DND-41 (cell line): ENCODE results near the gene SHOC1.

Source experiments
- ATAC-seq: fragments of 200-7000 bp; cut with Tn5 transposase; 3 replicates; pipeline ENCODE4 v1.9.1; 2021; ENCODE audit warnings: low read depth; ENCODE audit not compliant: insufficient read depth
- DNase-seq: peaks from one replicate; pipeline ENCODE4 v3.0.0-alpha.2; 2020
- H2AFZ ChIP-seq: 2 replicates; pipeline ENCODE4 v1.6.0; 2012; ENCODE audit warnings: low read depth, low read length
- H3K27ac ChIP-seq: 2 replicates; pipeline ENCODE4 v1.5.1; 2012; ENCODE audit warnings: low read length, inconsistent platforms
- H3K27me3 ChIP-seq: fragments of 200-600 bp; sonication (generic); 2 replicates; pipeline ENCODE4 v1.6.0; 2012; ENCODE audit warnings: low read length, mild to moderate bottlenecking, inconsistent platforms; ENCODE audit not compliant: insufficient read depth, poor library complexity
- H3K36me3 ChIP-seq: 2 replicates; pipeline ENCODE4 v1.5.1; 2012; ENCODE audit warnings: low read length, inconsistent platforms; ENCODE audit not compliant: insufficient read depth
- H3K4me1 ChIP-seq: 2 replicates; pipeline ENCODE4 v1.5.1; 2012; ENCODE audit warnings: mild to moderate bottlenecking, low read length; ENCODE audit not compliant: insufficient read depth
- H3K4me2 ChIP-seq: 2 replicates; pipeline ENCODE4 v1.6.0; 2012; ENCODE audit warnings: mild to moderate bottlenecking, moderate library complexity, low read length, inconsistent platforms; ENCODE audit not compliant: insufficient read depth
- H3K4me3 ChIP-seq, 2 experiments: fragments of 200-600 bp in 1 of 2; shearing (Covaris generic) in 1 of 2; 2 replicates each; pipeline ENCODE4 v1.5.1; 2012 to 2016; ENCODE audit warnings: inconsistent platforms in 2 of 2, low read length in 2 of 2, mild to moderate bottlenecking in 2 of 2, low read depth in 1 of 2, moderate library complexity in 1 of 2
- H3K79me2 ChIP-seq: 2 replicates; pipeline ENCODE4 v1.6.0; 2012; ENCODE audit warnings: low read length, inconsistent platforms; ENCODE audit not compliant: insufficient read depth
- H3K9ac ChIP-seq: 2 replicates; pipeline ENCODE4 v1.6.0; 2012; ENCODE audit warnings: low read depth, mild to moderate bottlenecking, inconsistent platforms, low read length, moderate library complexity
- H3K9me3 ChIP-seq: 2 replicates; pipeline ENCODE4 v1.5.1; 2012; ENCODE audit warnings: low read length, moderate library complexity, mild to moderate bottlenecking, inconsistent platforms; ENCODE audit not compliant: insufficient read depth, severe bottlenecking
- H4K20me1 ChIP-seq: 2 replicates; pipeline ENCODE4 v1.6.0; 2012; ENCODE audit warnings: low read length; ENCODE audit not compliant: insufficient read depth
- CTCF ChIP-seq: IDR thresholded peaks from 2 replicates; pipeline ENCODE4 v1.5.1; 2012; ENCODE audit warnings: borderline replicate concordance, low read length, moderate library complexity, mild to moderate bottlenecking; ENCODE audit not compliant: poor library complexity, severe bottlenecking; ENCODE audit errors: extremely low read depth
- EZH2 ChIP-seq: IDR thresholded peaks from 3 replicates; pipeline ENCODE4 v1.6.1; 2012; ENCODE audit warnings: borderline replicate concordance, low read depth, mild to moderate bottlenecking, moderate library complexity, low read length, inconsistent platforms; ENCODE audit not compliant: severe bottlenecking

Gene SHOC1

DNA sequence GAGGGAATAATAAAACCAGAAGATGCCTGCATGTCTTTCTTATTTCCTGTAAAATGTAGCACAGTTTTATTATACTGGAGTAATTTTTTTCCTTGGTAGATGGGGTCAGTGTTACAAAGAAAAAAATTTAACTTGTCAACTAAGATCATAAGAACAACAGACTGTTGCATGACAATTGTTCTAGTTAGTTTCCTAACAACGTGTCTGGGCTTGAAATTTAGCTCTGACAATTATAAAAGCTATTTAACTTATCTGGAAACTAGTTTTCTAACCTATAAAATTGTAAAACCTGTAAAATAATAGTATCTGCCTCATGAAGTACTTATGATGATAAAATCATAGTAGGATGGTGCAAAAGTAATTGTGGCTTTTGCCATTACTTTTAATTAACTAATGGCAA is 4.9 kb downstream of the SHOC1 start:
- no peak overlapping the region for H3K9ac ChIP-seq
- H3K79me2 ChIP-seq = no peaks in the 10 kb centered on the region
- H3K36me3 ChIP-seq = no peaks in the 10 kb centered on the region
- no peaks in the 10 kb centered on the region for H3K4me1 ChIP-seq
- H3K9me3 ChIP-seq = peaks cover 2% of the 10 kb centered on the region
- H3K4me2 ChIP-seq = no peak overlapping the region
- no peaks in the 10 kb centered on the region for H3K27me3 ChIP-seq
- DNase-seq (no peak), ATAC-seq (no peak)
- TF ChIP-seq CTCF (no peak), EZH2 (no peak)
- no peak overlapping the region for H3K4me3 ChIP-seq
- H3K27ac ChIP-seq = no peak overlapping the region
- no peaks in the 10 kb centered on the region for H4K20me1 ChIP-seq
- no peak overlapping the region for H2AFZ ChIP-seq

- H4K20me1 ChIP-seq = no peaks in the 10 kb centered on the region
- no peak overlapping the region for H3K4me2 ChIP-seq
- H2AFZ ChIP-seq = no peak overlapping the region
- DNase-seq (peak; percentile 9), ATAC-seq (peak; percentile 63)
- H3K9me3 ChIP-seq = peaks cover 2% of the 10 kb centered on the region
- TF ChIP-seq CTCF = no peak
- TF ChIP-seq EZH2 = no peak
- H3K9ac ChIP-seq = no peak overlapping the region
- H3K4me3 ChIP-seq = no peak overlapping the region
- H3K4me1 ChIP-seq = no peaks in the 10 kb centered on the region
- H3K27me3 ChIP-seq = no peaks in the 10 kb centered on the region
- no peak overlapping the region for H3K27ac ChIP-seq
- no peaks in the 10 kb centered on the region for H3K36me3 ChIP-seq
- no peaks in the 10 kb centered on the region for H3K79me2 ChIP-seq
Observed at GRCh38 chr9:111783857-111784256, 10.9 kb downstream of the SHOC1 start.

DNA sequence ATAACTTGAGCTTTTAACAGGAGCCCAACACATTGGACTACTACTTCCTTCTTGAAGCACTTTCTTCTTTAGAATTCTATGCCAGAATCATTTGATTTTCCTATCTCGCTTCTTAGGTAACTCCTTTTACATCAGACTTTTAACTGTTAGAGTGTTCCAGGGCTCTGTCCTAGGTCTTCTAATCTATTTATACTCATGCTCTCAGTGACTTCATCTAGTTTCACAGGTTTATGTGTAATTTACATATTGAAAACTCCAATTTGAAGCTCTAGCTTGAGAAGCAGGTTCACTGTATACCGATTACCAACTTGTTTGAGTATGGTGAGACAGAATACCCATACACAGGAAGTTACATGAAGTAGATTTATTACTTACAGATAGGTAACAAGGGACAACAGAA is 11.3 kb downstream of the SHOC1 start:
- Histone ChIP-seq H3K4me1 (no peaks in the 10 kb centered on the region), H4K20me1 (no peaks in the 10 kb centered on the region), H3K4me3 (no peak overlapping the region), H3K9me3 (peaks cover 2% of the 10 kb centered on the region), H3K27me3 (no peaks in the 10 kb centered on the region), H3K27ac (no peak overlapping the region), H2AFZ (no peak overlapping the region), H3K79me2 (no peaks in the 10 kb centered on the region), H3K36me3 (no peaks in the 10 kb centered on the region), H3K9ac (no peak overlapping the region), H3K4me2 (no peak overlapping the region)
- ATAC-seq (no peak), DNase-seq (no peak)
- no peak for TF ChIP-seq EZH2
- TF ChIP-seq CTCF = no peak

DNA sequence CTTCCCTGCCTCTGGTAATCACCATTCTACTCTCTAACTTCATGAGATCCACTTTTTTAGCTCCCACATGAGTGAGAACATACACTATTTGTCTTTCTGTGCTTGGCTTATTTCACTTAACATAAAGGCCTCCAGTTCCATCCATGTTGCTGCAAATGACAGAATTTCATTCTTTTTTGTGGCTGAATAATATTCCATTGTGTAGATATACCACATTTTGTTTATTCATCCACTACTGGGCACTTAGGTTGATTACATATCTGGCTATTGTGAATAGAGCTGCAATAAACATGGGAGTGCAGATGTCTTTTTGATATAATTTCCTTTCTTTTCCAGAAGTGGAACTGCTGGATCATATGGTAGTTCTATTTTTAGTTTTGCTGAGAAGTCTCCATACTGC is 28.7 kb downstream of the SHOC1 start:
- H3K27ac ChIP-seq = no peak overlapping the region
- H3K9ac ChIP-seq = no peak overlapping the region
- H3K27me3 ChIP-seq = no peaks in the 10 kb centered on the region
- DNase-seq (no peak), ATAC-seq (no peak)
- H4K20me1 ChIP-seq = no peaks in the 10 kb centered on the region
- H3K36me3 ChIP-seq = no peaks in the 10 kb centered on the region
- H3K79me2 ChIP-seq = no peaks in the 10 kb centered on the region
- H2AFZ ChIP-seq = no peak overlapping the region
- H3K4me2 ChIP-seq = no peak overlapping the region
- no peaks in the 10 kb centered on the region for H3K4me1 ChIP-seq
- TF ChIP-seq EZH2 (no peak), CTCF (no peak)
- no peaks in the 10 kb centered on the region for H3K9me3 ChIP-seq
- H3K4me3 ChIP-seq = no peak overlapping the region
